ELF-1 (cell line): ENCODE measurements around the gene NSMCE3.

Experiments
- DNase-seq: peaks from one replicate; pipeline ENCODE4 v3.0.0-alpha.2; 2016; ENCODE audit warnings: low read depth, low spot score

The NSMCE3 gene

GRCh38 chr15:29269485-29270168 is at the start of gene NSMCE3:
Gene NSMCE3 (minus strand): TSS chr15:29269822. CDS start chr15:29269705, 117 bp downstream.
- peak; percentile 89 for DNase-seq

- DNase-seq, result no peak
Observed at GRCh38 chr15:29316422-29316821, 46.8 kb upstream of the NSMCE3 start.

DNA sequence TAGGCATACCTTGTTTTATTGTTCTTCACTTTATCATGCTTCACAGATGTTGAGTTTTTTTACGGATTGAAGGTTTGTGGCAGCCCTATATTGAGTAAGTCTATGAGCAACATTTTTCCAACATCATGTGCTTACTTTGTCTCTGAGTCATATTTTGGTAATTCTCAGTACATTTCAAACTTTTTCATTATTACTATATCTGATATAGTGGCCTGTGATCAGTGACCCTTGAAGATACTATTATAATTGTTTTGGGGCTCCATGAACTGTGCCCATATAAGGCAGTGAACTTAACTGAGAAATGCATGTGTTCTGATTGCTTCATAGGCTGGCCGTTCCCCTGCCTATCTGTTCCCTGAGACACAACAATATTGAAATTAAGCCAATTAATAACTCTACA is 42.8 kb upstream of the NSMCE3 start:
- no peak for DNase-seq

DNA sequence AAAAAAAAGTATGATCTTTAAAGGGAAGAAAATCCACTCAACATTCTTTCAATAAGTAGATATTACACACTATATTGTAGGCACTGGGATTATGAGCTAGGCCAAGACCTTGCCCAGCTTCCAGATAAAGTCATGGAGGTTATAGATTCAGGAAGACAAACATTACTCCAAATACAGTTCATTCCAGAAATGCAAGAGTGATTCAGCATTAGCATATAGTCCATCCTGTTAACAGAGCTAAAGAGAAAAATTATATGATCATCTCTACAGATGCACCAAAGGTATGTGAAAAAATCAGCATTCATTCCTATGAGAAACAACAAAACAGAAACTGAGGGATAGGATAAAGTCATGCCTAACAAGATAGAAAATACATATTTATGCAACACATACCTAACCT is 42.1 kb upstream of the NSMCE3 start:
- DNase-seq, result no peak

DNA sequence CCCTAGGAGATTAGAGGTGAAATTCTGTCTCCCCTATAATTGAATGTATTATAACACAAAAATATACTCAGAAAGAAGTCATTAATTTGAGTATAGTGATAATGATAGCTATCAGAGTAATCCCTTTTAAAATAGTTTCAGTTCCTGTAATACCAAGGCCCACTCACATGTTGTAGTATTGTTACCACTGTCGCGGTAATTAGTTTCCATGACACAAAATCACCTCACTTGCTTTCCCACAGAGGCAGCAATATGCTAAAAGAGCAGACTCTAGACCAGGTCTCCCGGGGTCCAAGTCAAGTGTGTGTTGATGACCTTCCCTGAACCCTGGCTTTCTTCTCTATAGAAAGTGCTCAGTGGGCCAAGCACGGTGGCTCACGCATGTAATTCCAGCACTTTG is 39.5 kb upstream of the NSMCE3 start:
- DNase-seq, result no peak

GRCh38 chr15:29308299-29308698 is 38.7 kb upstream of the NSMCE3 start:
- no peak for DNase-seq

DNA sequence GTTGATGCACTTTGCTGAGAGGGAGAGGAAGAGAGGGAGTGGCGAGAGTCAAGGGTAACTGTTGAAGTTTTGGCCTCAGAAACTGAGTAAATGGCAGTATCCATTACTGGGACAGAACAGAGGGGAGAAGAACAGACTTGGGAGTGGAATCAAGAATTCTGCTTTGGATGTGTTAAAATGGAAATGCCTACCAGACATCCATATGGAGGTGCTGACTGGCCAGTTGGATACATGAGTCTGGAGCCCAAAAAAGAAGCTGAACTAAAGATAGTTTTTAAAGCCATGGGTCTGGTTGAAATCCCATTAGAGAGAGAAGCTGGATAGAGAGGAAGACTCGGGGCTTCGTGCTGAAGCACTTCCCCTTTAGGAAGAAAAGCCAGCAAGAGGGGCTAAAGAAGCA is 35.9 kb upstream of the NSMCE3 start:
- DNase-seq, result no peak

- DNase-seq, result no peak
Observed at GRCh38 chr15:29302871-29303270, 33.2 kb upstream of the NSMCE3 start.

- no peak for DNase-seq
Observed at GRCh38 chr15:29299784-29300183, 30.2 kb upstream of the NSMCE3 start.

GRCh38 chr15:29299331-29299730 is 29.7 kb upstream of the NSMCE3 start:
- no peak for DNase-seq

- no peak for DNase-seq
Observed at GRCh38 chr15:29294732-29295325, 25.2 kb upstream of the NSMCE3 start.

GRCh38 chr15:29291067-29291845 is 21.6 kb upstream of the NSMCE3 start:
- peak; percentile 49 for DNase-seq

- no peak for DNase-seq
Observed at GRCh38 chr15:29289173-29289572, 19.6 kb upstream of the NSMCE3 start.

- DNase-seq, result no peak
Observed at GRCh38 chr15:29285386-29285785, 15.8 kb upstream of the NSMCE3 start.

DNA sequence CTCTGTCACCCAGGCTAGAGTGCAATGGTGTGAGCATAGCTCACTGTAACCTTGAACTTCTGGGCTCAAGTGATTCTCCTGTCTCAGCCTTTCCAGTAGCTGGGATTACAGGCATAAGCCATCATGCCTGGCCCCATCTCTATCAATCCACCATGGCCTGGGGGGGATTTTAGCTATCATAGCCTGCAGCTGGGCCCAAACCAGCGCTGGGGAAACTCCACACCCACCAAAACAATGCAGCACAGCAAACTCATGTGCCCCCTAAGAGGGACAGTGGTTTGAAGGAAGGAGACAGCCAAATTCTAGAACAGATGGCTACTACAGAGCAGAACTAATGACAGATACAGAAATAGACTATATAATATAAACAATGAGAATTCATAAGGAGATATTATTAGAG is 13.8 kb upstream of the NSMCE3 start:
- DNase-seq, result no peak

DNA sequence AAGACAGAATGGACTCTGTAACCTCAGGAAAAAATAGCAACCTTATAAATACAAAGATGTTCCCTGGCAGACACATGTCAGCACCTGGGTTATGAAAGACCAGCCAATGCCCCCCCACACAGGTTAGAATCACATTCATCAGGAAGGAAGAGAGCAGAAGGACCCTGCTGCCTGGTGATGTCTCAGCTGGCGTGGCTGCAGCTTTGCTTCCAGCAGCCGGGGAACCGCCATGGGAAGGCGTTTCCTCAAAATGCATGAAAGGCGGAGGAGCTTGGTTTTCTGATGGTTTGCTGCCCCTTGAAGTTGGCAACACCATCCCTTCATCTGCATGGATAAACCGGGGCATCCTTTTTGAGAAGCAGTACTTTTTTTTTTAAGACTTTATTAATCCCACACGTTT is 10.9 kb upstream of the NSMCE3 start:
- DNase-seq, result no peak

DNA sequence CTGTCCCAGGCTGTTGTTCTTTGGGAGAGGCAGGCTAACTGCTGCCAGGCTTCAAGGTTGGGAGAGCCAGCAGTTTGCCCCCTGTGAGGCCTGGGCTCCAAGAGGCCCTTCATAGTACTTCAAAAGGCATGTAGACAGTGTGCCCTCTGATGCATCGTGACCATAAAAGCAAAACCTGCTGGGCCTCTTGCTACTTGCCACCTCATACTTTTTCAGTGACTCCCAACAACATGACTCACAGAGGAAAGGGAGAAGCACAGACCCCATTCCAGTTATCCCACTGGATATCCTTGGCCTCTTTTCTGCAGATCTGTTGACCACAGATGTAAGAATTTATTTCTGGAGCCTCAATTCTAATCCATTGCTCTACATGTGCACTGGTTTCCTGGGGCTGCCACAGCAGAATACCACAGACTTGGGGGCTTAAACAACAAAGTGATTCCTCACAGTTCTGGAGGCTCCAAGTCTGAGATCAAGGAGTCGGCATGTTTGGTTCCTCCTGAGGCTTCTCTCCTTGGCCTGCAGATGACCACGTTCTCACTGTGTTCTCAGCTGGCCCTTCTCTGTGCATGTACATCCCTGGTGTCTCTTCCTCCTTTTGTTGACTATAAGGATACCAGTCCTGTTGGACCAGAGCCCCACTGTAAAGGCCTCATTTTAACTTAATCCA is 8.9 kb upstream of the NSMCE3 start:
- peak; percentile 28 for DNase-seq

- DNase-seq, result no peak
Observed at GRCh38 chr15:29276366-29276765, 6.7 kb upstream of the NSMCE3 start.

DNA sequence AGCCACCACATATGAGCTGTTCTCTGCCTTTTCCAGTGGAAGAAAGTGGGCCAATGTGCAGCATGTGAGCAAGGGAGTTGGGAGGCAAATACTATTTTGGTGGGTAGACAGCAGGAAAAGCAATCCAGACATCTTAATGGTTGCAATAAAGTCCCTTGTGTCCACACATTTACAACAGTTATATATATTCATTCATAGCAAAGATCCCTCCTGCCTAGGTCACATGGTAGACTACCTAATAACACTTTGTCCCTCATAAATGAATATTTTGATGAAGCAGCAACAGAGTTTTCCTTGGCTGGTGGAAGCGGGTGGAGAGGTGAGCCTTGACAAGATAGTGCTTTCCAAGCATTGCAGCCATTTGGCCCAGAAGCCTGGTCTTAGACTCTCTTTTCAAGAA is 6.2 kb upstream of the NSMCE3 start:
- DNase-seq, result no peak

GRCh38 chr15:29274946-29275345 is 5.3 kb upstream of the NSMCE3 start:
- DNase-seq, result no peak

- DNase-seq, result no peak
Observed at GRCh38 chr15:29272219-29272618, 2.6 kb upstream of the NSMCE3 start.

- DNase-seq, result no peak
Observed at GRCh38 chr15:29270976-29271375, 1.4 kb upstream of the NSMCE3 start.
